NB4 (cell line): ENCODE results near the gene ATP4B.

ENCODE experiments used
- MYC ChIP-seq: IDR thresholded peaks from 2 replicates; pipeline ENCODE4 v1.6.1; 2011; ENCODE audit warnings: low read depth, low read length
- POLR2A ChIP-seq: IDR thresholded peaks from 2 replicates; pipeline ENCODE4 v1.6.1; 2011; ENCODE audit warnings: mild to moderate bottlenecking; ENCODE audit not compliant: insufficient read length; ENCODE audit errors: extremely low read depth
- TF ChIP-seq, protein P1 (sequence below): IDR thresholded peaks from one replicate; pipeline ENCODE4 v1.5.1; 2012; ENCODE audit warnings: low read depth, low read length
- TF ChIP-seq, protein P2 (sequence below): IDR thresholded peaks from 2 replicates; pipeline ENCODE4 v1.6.1; 2011; ENCODE audit warnings: low read depth, low read length

GRCh38 chr13:113622791-113623490 lies 35.1 kb downstream of the ATP4B start:
- TF ChIP-seq, protein P1, sequence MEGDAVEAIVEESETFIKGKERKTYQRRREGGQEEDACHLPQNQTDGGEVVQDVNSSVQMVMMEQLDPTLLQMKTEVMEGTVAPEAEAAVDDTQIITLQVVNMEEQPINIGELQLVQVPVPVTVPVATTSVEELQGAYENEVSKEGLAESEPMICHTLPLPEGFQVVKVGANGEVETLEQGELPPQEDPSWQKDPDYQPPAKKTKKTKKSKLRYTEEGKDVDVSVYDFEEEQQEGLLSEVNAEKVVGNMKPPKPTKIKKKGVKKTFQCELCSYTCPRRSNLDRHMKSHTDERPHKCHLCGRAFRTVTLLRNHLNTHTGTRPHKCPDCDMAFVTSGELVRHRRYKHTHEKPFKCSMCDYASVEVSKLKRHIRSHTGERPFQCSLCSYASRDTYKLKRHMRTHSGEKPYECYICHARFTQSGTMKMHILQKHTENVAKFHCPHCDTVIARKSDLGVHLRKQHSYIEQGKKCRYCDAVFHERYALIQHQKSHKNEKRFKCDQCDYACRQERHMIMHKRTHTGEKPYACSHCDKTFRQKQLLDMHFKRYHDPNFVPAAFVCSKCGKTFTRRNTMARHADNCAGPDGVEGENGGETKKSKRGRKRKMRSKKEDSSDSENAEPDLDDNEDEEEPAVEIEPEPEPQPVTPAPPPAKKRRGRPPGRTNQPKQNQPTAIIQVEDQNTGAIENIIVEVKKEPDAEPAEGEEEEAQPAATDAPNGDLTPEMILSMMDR, result no peak
- TF ChIP-seq, protein P2, sequence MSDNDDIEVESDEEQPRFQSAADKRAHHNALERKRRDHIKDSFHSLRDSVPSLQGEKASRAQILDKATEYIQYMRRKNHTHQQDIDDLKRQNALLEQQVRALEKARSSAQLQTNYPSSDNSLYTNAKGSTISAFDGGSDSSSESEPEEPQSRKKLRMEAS, result no peak
- TF ChIP-seq POLR2A, result no peak
- TF ChIP-seq MYC, result no peak
